Stimulated activated CD8-positive, alpha-beta memory T cell treated with anti-CD3 and anti-CD28 coated beads, Interleukin-15, amount 100 ng/mL, for 48 hours (primary cell): ENCODE measurements around the gene ATOH7.
"Not testable (repeated sequence)": the region's sequence is repeated elsewhere in the genome, so short reads cannot be mapped to it uniquely, and the experiment has no call there.

Source experiments
- DNase-seq, 2 donors: peaks; one replicate each; pipeline ENCODE4 v3.0.0-alpha.2; 2020; ENCODE audit warnings: low read depth in 2 of 2

The ATOH7 gene

DNA sequence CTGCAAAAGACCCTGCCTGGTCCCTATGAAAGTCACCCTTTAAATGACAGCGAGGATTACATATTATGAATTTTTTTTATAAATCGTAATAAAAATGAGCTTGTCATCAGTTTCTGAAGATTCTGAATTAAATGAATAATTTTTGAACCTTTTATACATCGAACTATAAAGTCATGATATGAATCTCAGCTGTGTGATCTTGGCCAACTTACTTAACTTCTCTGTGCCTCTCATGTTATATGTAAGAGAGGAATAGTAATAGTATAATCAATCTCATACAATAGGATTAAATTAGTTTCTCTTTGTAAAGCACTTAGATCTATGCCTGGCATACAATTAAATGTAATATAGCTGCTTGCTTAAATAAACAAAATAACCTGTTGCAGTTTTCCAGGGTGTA, 5.3 kb upstream of the ATOH7 start:
- DNase-seq: no peak

DNA sequence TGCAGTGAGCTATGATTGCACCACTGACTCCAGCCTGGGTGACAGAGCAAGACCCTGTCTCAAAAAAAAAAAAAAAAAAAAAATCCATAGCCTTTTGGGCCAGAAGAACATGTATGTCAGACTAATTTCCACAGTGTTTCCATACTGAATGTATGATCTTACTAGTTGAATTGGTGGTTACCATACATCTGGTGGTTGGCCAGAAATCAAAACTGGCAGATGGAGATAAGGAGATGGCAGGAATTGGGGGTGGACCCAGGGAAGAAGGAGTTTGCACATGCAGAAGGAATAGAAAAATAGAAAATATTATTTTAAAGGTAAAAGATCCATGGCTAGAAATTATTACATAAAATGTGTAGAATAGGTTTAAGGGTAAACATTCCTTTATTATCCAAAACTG, 3.7 kb upstream of the ATOH7 start:
- no peak for DNase-seq

DNA sequence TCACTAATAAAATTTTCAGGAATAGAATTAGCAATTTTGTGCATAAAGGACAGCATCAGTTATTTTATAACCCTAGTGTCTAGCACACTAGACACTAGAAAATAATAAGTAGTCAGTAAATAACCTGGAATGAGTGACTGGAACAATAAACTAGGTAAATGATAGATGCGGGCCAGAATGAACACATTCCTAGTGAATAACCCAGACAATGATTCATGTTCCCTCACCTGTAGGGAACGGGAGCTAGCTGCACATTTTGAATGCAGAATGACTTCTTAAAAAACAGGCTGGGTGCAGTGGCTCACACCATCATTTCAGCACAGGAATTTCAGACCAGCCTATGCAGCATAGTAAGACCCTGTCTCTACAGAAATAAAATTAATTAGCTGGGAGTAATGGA, 3.2 kb upstream of the ATOH7 start:
- no peak for DNase-seq

DNA sequence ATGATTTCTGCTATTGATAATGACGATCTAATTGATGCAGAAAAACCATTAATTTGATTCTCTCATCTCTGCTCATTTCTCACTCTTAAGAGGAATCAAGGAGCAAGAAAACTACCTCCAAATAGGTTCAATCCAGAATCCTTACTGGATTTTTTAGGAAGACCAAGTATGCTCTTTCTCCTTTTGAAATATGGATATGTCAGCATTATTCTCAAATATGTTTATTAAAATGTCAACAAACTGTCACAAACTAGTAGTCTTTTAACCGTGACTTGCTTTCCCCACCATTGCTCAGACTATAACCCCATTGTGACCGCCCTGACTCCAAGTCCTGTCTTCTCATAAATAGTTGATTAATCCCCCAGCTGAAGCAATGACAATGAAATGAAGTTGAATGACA, 1.1 kb upstream of the ATOH7 start:
- no peak for DNase-seq

DNA sequence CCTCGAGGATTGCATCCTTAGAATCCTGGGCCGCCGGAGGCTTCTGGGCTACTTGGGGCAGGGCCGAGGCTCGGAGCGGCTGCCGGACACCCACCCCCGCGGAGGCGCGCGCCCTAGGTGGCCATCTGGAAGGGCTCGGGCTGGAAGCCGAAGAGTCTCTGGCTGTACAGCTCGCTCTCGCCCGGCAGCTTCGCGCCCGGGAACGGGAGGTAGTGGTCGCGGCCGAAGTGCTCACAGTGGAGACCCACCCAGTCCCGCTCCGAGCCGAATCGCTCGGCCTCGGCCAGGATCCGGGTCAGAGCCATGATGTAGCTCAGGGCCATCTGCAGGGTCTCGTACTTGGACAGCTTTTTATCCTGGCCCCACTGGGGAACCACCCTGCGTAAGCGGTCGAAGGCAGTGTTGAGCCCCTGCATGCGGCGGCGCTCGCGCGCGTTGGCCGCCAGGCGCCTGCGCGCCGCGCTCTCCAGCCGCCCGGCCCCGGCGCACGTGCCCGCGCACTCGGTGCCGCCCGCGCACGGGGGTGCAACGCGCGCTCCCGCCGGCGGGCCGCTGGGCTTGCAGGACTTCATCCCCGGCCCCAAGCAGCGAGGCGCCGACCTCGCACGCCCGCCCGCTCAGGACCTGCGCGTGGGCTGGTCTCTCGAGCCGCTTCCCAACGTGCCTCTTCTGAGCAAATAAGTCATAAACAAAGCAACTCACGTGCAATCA, 652 bp downstream of the ATOH7 start:
- DNase-seq: peak; percentile 25 to 39

GRCh38 chr10:68230268-68230667, 1.6 kb downstream of the ATOH7 start:
- DNase-seq: no peak

GRCh38 chr10:68224810-68225209, 7.1 kb downstream of the ATOH7 start:
- no peak for DNase-seq

DNA sequence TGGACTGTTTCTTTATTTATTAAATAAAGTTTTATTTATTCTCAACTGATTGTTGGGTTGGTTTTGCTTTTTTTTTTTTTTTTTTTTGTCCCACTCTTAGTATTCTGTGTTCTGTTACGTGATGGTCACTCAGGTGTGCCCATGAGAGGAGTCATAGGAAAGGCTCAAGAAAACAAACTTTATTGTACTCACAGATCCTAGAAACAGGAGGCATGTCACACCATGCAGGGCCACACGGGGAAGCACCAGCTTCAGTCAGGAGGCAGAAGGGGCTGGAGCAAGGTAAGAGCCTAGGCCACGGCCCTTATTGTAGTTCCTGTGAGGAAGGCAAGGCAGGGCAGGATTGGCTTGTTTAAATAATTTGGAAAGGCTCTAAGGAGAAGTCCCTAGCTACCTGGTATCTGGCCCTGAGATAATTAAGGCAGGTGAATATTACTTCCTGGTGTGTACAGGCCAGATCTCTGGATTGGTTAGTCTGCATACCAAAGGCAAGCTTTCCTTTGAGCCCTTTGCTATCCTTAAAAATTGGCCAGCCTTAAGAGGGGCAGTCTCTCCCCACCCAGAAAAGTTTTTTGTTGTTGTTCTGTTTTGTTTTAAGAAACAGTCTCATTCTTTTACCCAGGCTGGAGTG, 8.3 kb downstream of the ATOH7 start:
- no peak for DNase-seq

DNA sequence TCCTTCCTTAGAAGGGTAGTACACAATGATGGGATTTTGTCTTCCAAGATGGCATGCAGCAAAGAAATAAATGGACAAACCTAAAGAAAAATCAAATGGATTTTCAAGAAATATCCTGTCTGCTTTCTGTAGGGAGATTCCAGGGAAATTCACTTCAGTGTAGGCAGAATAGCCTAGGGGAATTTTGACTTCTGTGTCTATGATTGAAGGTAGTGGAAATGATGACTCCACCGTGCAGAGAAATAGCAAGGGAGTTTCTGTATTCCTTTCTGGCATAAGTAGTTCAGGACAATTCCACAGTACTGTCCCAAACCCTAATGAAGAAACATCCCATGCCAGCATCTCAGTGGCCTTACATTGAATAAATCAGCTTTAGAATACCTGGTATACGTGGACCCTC, 9.5 kb downstream of the ATOH7 start:
- no peak for DNase-seq

DNA sequence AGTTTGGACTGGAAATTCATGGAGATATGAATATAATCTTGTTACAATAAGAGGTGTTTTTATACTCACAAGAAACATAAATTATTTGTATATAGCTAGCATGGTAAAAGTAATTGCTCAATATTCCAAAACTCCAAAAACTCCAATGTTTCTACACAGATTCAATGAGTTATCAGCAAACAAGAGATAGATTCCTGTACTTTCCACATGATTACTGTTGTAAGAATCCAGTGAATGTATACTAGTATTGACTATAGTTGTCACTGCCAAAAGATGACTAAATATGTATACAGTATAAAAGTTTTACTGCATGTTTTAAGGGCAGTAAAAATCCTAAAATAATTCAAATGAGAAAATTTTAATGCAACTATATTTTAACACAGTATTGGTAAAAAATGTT, 10.7 kb downstream of the ATOH7 start:
- no peak for DNase-seq

GRCh38 chr10:68218786-68219185, 13.1 kb downstream of the ATOH7 start:
- DNase-seq: no peak

GRCh38 chr10:68212721-68213352, 19.1 kb downstream of the ATOH7 start:
- DNase-seq: no peak

- DNase-seq: no peak
These were observed 20.2 kb downstream of the ATOH7 start for GRCh38 chr10:68211669-68212068.

- peak in 1 of 2 donors; percentile 6 for DNase-seq
These were observed 23.4 kb downstream of the ATOH7 start for GRCh38 chr10:68208424-68209042.

- DNase-seq: peak in 1 of 2 donors; percentile 2
These were observed 29.0 kb downstream of the ATOH7 start for GRCh38 chr10:68202960-68203353.

DNA sequence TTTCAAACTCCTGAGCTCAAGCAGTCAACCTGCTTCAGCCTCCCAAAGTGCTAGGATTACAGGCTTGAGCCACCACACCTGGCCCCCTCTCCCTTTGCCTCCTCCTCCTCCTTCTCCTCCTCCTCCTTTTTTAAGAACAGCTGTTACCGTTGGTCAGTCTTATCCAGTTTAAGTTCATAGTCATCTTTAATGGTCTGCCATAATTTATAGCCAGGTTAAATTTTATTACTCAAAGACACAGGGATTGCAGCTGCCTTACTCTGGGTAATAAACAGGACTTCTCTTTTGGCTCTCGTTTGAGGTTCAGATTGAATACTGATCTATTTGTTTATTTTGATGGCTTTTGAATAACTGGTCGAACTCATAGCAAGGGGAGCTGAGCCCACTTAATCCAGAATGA, 35.2 kb downstream of the ATOH7 start:
- DNase-seq: no peak

DNA sequence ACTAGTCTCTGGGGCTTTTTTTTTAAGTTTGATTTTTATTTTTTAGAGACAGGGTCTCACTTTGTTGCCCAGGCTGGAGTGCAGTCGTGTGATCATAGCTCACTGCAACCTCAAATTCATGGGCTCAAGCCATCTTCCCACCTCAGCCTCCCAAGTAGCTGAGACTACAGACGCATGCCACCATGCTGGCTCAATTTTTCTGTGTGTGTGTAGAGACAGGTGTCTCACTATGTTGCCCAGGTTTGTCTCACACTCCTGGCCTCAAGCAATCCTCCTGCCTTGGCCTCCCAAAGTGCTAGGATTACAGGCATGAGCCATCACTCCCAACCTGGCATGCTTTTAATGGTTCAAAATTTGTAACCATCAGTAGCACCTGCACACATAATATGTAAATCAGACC, 36.1 kb downstream of the ATOH7 start:
- not testable (repeated sequence) for DNase-seq

- no peak for DNase-seq
These were observed 37.6 kb downstream of the ATOH7 start for GRCh38 chr10:68194290-68194689.

- no peak for DNase-seq
These were observed 39.8 kb downstream of the ATOH7 start for GRCh38 chr10:68192113-68192512.

GRCh38 chr10:68188835-68189234, 43.1 kb downstream of the ATOH7 start:
- no peak for DNase-seq

GRCh38 chr10:68185085-68185484, 46.8 kb downstream of the ATOH7 start:
- DNase-seq: no peak

DNA sequence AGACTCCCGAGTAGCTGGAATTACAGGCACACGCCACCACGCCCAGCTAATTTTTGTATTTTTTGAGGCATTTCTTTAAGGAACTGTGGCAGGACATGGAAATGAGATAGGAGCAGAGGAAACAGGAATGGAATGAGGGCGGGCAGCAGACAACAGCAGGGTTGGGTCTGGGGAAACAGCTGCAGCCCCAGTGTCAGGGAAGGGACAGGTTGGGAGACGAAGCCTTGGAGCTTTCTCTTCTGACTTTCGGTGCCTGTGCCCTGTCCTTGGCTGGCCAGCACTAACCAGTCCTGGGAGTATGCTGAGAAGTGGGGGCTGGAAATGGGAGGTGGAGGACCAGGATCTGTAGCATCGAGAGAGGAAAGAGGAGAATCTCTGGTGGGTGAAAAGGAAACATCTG, 47.4 kb downstream of the ATOH7 start:
- DNase-seq: no peak
